ENCODE measurements around the gene SLC13A3.

Gene SLC13A3

GRCh38 chr20:46634528-46634927 lies 16.7 kb downstream of the SLC13A3 start:
- no peak for DNase-seq

GRCh38 chr20:46631874-46632446 lies 19.3 kb downstream of the SLC13A3 start:
- DNase-seq = no peak

- DNase-seq = no peak
These were observed 19.9 kb downstream of the SLC13A3 start for GRCh38 chr20:46631212-46631869.

DNA sequence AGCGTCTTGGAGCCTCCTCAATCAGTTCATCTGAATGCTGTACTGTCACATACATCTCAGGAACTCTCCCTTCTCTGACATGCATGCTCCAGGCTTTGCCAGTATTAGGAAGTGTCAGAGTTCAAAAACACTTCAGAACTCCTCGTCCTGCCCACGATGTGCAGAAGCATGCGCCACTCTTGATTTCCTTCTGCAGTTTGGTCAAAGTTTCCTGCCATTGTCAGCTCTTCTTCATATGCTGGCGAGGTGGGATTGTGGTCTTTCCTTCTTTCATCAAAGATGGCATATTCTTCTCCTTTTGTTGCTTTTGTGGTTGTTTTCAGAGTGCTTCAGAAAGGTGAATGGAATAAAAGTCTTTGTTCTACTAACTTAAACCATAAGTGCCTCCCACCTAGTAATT lies 21.0 kb downstream of the SLC13A3 start:
- DNase-seq = no peak

- no peak for DNase-seq
These were observed 21.9 kb downstream of the SLC13A3 start for GRCh38 chr20:46629341-46629740.

GRCh38 chr20:46627234-46627633 lies 24.0 kb downstream of the SLC13A3 start:
- DNase-seq = no peak

GRCh38 chr20:46626758-46627157 lies 24.5 kb downstream of the SLC13A3 start:
- DNase-seq = no peak

- DNase-seq = no peak
These were observed 25.3 kb downstream of the SLC13A3 start for GRCh38 chr20:46625875-46626373.

DNA sequence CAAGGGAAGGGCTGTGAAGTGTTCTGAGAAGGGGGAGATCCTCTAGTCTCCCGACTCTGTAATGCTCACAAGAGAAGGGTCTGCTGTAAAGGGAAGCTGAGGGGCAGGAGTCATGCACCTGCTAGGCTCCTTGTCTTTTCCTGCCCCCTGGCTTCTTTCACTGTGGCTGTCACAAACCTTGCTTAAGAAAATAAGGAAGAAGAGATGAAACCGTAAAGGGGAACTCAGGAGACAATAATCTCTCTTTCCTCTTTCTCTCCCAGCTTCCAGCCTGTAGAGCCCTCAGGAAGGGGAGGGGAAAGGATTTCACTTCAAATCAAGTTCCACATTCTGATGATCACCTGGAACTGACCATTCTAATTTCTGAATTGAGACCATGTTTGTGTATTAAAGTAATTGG lies 26.3 kb downstream of the SLC13A3 start:
- no peak for DNase-seq

DNA sequence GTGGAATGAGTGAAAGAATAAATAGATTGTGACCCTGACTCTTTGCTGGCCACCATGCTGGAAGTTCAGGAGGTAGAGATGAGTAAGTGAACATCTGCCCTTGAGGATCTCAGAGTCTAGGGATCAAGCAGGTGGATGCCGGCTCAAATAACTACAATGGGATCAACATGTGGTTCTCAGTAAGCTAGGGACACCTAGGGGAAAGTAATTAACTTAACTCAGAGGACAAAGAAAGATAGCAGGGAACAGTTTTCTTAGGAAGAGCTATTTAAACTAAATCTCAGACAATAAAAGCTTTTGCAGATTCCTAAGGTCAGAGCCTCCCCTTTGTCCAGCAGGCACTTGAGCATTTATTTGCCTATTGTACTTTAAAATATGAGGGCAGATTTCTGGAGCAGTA lies 29.1 kb downstream of the SLC13A3 start:
- DNase-seq = no peak

- DNase-seq = no peak
These were observed 29.8 kb downstream of the SLC13A3 start for GRCh38 chr20:46621492-46621891.

DNA sequence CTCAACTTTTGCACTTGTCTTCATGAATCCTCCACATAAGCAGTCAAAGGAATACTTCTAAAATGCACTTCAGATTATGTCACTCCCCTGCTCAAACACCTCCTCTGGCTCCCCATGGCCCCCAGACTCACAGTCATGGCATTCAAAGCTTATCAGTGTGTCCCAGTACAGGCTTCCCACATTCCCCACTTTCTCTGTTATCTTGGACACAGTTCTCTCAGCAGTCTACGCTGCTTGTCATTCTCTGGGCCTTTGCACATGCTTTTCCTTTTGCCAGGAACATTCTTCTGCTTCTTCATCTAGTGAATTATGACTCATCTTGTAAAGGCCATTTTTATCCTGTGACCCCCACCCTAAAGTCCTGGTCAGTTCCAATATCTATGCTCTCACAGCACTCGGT lies 31.8 kb downstream of the SLC13A3 start:
- DNase-seq = no peak

DNA sequence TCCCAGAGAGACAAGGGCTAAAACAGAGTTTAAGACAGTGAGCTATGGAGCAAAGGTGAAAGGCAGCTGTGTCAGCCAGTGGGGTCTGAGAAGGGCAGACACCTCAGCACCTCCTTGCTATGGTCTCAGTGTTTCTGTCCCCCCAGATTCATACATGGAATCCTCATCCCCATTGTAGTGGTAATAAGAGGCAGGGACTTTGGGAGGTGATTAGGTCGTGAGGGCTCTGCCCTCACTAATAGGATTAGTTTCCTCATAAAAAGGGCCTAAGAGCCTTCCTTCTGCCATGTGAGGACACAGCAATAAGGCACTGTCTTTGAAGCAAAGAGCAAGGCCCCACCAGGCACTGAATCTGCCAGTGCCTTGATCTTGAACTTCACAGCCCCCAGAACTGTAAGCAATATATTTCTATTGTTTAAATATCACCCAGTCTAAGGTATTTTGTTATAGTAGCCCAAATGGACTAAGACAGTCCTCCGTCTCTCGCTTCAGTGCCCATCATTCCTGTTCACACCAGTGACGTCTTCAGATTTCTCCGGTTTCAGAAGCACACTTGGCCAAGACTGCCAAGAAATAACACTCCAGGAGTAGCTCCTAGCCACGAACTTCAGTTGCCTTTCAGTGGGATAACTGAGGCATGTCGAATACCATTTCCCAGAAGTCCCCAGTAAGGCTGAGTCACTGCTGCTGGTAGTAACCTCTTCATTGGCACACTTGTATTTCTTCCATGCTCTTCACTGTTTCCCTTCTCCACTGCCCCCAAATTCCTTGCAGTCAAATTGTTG lies 32.8 kb downstream of the SLC13A3 start:
- DNase-seq = no peak

- DNase-seq = no peak
These were observed 36.8 kb downstream of the SLC13A3 start for GRCh38 chr20:46614503-46614902.

DNA sequence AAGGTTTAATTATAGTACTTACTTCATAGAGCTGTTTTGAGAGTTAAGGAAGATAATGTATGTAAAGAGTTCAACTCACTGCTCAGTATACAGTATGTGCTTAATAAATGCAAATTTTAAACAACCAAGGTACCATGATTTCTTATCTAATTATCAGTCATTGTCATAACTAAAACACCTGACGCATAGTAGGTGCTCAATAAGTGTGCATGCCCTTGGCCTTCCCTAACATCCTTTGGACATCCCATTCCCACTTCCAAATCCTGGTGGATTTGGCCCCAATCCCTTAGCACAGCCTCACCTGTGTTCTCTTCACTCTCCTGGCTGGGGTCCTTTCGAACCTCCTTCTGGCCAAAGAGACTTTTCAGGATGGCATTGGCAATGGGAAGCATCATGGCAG lies 41.1 kb downstream of the SLC13A3 start:
- no peak for DNase-seq

GRCh38 chr20:46609043-46609442 lies 42.2 kb downstream of the SLC13A3 start:
- no peak for DNase-seq

- DNase-seq = no peak
These were observed 43.3 kb downstream of the SLC13A3 start for GRCh38 chr20:46607849-46608497.

GRCh38 chr20:46607191-46607848 lies 43.9 kb downstream of the SLC13A3 start:
- DNase-seq = no peak

- DNase-seq = no peak
These were observed 44.5 kb downstream of the SLC13A3 start for GRCh38 chr20:46606817-46607190.

GRCh38 chr20:46605978-46606816 lies 45.1 kb downstream of the SLC13A3 start:
- DNase-seq = no peak

GRCh38 chr20:46605181-46605580 lies 46.1 kb downstream of the SLC13A3 start:
- DNase-seq = no peak

GRCh38 chr20:46604551-46605133 lies 46.6 kb downstream of the SLC13A3 start:
- no peak for DNase-seq

All from NCI-H446 (cell line).